Activated T-helper 1 cell treated with Interleukin-2 at 50 U/mL for 16 hours (primary cell): ENCODE data around the gene ACTA1.
"Not testable (repeated sequence)": the region's sequence is repeated elsewhere in the genome, so short reads cannot be mapped to it uniquely, and the experiment has no call there.

Experiments
- DNase-seq: peaks from one replicate; pipeline ENCODE4 v3.0.0-alpha.2; 2020; ENCODE audit warnings: low read depth

ACTA1 gene

DNA sequence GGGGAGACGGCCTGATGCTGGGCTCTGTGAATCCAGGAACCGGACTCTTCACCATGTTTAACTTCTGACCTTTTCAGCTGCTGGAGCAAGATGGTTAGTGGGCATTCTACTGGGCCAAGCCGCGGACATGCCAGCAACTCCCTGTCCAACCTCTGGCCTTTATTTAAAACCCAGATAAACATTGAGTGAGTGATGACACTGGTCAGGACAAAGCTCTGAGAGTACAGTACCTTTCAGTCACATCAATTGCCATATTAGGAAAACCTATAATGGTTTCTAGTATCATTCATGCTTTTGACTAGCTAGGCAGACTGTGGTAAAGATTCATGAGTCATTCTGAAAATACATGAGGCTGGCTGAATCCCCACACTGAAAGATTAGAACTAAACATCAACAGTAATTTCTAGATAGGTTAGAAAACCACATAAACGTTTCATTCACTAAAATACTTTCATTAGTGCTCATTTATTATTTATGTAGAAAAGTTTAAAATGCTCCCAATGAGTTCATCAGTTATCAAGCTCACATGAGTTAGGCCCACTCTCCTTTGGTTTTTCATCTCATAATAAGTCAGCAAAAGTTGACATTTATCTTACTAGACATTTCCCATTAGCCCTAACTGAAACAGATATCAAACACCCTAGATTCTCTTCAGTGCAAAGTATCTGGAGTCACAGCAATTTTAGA, 7.1 kb upstream of the ACTA1 start:
- DNase-seq: no peak

DNA sequence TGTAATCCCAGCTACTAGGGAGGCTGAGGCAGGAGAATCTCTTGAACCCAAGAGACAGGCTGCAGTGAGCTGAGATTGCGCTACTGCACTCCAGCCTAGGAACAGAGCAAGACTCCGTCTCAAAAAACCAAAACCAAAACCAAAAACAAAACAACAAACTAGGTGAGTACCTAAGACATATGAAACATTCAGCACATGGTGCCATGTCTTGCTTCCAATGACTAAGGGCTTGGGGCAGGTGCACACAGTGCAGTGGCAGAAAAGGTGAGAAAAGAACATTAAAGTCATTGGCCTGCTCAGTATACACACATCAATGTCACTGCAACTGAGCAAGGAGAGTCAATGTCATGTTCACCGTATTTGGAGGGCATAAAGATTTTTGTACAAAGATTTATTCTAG, 4.1 kb upstream of the ACTA1 start:
- no peak for DNase-seq

DNA sequence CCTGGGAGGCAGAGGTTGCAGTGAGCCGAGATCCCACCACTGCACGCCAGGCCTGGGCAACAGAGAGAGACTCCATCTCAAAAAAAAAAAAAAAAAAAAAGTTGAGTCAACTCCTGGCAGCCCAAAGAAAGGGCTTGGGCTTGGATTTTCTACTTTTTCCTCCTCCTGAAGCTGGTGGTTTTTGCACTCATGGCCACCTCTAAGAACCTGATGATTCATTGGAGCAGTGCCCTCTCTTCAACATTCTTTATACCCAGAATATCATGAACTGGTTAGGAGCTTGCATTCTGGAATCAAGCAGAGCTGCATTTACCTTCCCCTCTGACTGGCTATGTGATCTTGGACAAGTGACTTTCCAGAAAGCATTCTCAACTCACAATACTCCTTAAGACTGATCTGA, 3.5 kb upstream of the ACTA1 start:
- no peak for DNase-seq

DNA sequence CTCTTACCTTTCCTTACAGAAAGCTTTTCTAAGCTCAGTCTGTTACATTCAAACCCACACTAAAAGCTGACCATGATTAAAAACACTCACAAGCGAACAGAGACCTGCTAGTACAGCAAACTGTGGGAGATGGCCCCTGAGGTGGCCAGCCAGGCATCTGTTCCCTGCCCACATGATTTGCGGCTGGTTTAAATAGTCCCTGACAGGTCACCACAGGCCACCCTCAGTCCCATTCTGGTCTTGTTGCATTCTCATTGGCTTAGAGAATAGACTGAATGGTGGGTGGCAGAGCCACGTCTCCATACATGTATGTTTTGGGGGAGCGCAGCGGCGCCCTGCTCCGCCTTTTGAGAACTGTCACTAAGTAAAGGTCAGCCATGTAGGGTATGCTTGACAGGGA, 2.3 kb upstream of the ACTA1 start:
- no peak for DNase-seq

DNA sequence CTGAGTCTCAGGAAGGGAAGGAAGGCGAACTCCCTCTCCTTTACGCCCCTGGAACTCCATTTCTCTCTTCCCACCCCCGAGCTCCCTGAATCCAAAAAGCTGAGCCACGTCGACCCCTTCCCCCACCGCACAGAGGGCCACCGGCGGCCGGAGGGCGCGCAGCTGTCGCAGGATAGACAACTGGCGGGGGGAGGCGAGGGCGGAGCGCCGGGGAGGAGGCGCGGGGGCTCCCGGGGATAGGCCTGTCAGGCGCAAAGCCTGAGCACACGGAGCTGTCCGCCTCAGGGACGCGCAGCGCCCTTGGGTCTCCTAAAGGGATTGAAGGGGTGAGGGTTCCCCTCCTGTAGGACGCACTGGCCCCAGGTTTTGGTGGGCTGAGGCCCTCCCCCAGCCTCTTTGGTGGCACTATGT, 752 bp upstream of the ACTA1 start:
- DNase-seq: no peak

DNA sequence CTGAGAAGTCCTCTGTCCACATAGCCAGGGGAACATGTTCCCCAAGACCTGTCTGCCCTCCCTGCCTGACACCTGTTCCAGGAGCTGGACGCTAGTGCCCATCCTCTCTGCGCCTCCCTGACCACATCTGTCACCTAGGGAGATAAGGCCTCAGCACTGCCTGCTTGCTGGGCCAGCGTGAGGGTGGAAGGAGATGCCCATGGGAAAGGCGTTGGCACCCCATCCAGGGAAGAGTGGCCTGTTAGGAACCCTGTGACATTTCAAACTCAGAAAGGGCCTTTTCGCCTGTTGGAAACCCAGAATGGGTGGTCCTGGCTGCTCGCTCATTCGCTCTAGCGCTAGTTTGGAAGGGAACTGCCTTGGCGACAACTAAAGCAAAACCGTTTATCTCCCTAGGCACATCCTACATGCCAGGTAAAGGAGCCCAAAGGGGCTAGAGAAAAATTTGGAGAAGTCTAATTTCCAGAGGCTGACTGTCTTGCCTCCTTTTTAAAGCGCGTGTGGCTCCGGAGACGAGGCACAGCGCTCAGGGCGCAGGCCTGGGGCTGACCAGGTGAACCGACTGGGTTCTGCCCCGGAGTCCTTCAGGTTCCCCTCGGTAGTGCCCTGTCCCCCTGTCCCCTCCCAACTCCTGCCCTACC, 410 bp downstream of the ACTA1 start:
- DNase-seq: no peak

DNA sequence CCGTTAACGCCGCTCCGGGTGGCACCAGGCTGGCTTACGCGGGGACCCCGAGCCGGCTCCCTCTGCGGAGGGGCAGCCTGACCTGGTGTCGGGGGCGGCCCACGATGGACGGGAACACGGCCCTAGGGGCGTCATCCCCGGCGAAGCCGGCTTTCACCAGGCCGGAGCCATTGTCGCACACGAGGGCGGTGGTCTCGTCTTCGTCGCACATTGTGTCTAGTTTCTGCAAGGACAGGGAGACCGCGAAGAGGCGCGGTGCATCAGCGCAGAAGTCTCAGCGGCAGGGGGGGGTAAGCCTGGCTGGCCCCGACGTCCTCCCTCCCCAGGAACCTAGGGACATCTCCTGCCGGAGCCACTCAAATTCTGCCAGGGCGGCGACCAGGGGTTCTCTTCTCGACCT, 989 bp downstream of the ACTA1 start:
- no peak for DNase-seq

DNA sequence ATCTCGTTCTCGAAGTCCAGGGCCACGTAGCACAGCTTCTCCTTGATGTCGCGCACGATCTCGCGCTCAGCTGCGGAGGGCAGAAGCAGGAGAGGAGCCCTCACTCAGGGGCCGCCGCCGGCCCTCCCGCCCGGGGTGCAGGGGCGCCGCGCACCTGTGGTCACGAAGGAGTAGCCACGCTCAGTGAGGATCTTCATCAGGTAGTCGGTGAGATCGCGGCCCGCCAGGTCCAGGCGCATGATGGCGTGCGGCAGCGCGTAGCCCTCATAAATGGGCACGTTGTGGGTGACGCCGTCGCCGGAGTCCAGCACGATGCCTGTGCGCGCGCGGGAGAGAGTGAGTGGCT, 1.8 kb downstream of the ACTA1 start:
- DNase-seq: no peak

DNA sequence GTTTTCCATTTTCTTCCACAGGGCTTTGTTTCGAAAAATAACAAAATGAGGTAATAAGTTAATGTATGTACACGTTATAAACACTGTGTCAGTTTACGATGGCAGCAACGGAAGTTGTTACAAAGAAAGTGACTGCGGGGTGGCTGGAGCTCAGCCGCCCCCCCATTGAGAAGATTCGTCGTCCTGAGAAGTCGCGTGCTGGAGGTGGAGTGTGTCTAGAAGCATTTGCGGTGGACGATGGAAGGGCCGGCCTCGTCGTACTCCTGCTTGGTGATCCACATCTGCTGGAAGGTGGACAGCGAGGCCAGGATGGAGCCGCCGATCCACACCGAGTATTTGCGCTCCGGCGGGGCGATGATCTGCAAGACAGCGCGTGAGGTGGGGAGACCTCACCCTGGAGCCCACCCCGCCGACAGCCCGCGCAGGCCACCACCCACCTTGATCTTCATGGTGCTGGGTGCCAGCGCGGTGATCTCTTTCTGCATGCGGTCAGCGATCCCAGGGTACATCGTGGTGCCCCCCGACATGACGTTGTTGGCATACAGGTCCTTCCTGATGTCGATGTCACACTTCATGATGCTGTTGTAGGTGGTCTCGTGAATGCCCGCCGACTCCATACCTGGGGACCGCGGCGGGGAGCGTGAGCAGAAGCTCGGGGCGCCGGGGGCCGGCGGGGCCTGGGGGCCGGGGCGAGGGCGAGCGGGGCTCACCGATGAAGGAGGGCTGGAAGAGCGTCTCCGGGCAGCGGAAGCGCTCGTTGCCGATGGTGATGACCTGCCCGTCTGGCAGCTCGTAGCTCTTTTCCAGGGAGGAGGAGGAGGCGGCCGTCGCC, 2.4 kb downstream of the ACTA1 start:
- DNase-seq: no peak

DNA sequence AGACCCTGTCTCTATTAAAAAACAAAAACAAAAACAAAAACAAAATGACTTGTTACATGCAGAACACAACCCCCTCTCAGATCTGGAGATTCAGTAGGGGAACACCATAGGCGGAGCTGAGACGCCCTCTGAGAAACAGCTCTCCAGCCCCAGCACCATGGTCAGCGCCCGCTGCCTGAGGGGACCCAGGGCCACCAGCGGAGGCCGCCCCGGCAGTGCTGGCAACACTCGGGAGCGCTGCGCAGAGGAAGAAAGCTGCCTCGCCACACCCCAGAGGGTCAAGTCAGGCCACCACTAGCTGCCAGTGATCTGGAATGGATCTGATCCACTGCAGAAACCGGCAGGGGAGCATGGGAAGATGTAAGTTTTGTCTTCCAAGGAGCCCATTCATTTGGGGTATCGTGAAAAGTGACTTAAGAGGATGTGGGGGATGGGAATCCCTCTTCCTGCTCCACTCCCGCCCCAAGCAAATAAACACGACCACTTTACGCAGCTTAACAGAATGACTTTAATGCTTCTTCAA, 3.1 kb downstream of the ACTA1 start:
- DNase-seq: no peak

DNA sequence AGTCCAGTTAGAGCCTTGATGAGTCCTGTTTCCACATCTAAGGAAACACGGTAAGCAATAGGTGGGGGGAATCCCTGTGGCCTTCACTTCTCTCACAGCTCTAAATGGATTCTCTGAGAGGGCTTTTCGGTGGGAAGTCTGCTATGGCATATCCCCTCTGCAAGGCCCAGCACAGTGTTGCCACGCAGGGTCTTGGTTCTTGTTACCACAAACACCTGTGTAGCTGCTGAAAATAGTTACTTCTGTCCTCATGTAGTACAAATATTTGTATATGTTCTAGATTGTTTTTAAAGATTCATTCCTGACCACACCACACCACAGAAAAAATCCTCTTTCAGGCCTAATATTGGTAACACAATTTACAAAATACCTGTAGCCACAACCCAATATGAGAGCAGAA, 5.6 kb downstream of the ACTA1 start:
- no peak for DNase-seq

DNA sequence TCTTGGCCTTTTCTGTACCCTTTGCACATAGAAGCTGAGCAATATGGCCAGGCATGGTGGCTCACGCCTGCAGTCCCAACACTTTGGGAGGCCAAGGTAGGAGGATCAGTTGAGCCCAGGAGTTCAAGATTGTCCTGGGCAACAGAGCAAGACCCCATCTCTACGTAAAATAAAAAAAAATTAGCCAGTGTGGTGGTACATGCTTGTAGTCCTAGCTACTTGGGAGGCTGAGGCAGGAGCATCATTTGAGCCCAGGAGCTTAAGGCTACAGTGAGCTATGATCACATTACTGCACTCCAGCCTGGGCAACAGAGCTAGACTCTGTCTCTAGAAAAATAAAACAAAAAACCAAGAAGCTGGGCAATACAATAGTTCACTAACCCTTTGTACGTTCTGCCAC, 6.3 kb downstream of the ACTA1 start:
- DNase-seq: no peak

DNA sequence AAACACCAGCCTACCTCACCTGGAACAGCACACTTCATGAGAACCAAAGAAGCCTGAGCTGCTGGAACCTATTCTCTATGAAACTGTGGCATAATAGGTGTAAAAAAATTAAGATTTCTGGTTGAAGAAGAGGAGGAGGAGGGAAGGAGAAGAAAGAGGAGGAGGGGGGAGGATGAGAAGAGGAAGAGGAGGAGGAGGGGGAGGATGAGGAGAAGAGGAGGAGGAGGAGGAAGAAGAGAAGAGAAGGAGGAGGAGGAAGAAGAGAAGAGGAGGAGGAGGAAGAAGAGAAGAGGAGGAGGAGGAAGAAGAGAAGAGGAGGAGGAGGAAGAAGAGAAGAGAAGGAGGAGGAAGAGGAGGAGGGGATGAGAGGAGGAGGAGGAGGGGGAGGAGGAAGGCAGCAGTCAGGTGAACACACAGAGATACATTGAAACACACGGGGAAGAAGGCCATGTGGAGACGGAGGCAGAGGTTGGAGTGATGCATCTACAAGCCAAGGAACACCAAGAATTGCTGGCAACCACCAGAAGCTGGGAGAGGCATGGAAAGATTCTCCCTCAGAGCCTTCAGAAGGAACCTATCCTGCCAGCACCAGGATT, 8.2 kb downstream of the ACTA1 start:
- no peak for DNase-seq

DNA sequence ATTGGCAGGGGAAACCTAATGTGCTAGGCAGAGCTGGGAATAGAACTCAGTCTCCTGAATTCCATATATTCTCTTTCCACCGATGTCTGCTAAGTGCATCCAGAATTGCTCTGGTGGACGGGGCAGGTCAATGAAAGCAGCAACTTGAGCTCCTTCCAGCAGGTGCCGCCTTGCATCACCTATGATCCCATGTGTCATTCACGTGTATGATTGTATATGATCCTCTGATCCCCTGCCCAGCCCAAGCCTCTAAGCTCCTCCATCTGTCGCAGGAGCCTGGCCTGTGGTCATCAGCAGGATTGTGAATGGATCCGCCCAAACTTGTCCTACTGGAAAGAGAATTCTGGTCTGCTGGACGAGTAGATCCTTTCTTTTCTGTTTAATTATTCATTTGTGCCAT, 13.1 kb downstream of the ACTA1 start:
- no peak for DNase-seq

DNA sequence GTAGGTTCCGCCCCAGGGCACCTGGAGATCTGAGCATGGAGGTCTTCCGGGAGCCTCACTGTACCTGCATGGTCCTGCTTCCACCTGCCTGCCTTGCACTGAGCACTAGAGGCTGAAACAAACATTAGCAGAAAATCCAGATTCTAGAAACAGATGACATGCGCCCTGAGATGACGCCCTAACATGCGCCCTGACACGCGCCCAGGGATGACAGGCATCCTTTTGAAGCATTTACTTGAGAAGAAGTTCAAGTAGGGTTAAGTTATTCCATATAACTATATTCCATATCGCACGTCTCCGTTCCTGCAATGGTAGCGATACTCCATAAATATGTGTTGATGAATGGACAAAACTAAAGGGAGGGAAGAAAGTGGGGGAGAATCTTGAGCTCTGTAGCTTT, 13.7 kb downstream of the ACTA1 start:
- DNase-seq: no peak

DNA sequence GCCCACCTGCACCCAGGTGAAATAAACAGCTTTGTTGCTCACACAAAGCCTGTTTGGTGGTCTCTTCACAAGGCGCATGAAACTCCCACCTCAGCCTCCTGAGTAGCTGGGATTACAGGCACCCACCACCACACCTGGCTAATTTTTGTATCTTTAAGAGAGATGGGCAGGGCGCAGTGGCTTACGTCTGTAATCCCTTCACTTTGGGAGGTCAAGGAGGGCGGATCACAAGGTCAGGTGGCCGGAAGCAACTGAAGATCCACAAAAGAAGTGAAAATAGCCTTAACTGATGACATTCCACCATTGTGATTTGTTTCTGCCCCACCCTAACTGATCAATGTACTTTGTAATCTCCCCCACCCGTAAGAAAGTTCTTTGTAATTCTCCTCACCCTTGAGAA, 15.3 kb downstream of the ACTA1 start:
- DNase-seq: not testable (repeated sequence)

DNA sequence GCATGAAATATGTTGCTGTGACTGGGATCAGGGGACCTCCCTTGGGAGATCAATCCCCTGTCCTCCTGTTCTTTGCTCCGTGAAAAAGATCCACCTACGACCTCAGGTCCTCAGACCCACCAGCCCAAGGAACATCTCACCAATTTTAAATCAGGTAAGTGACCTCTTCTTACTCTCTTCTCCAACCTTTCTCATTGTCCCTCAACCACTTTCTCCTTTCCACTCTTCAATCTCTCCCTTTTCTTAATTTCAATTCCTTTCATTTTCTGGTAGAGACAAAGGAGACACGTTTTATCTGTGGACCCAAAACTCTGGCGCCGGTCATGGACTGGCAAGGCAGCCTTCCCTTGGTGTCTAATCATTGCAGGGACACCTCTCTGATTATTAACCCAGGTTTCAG, 21.1 kb downstream of the ACTA1 start:
- not testable (repeated sequence) for DNase-seq

DNA sequence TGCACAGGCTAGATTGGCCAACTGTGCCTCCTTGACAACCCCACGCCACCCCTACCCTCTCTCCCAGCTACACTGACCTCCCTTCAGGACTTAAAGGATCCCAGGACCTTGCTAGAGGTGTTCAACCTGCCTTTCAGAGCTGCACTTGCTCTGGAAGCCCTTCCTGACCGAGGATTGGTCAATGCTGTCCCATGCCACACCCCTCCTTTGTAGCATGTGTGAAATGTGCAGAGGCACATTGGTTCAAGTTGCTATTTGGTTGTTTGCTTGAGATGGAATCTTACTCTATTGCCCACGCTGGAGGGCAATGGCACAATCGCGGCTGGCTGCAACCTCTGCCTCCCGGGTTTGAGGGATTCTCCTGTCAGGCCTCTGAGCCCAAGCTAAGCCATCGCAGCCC, 21.8 kb downstream of the ACTA1 start:
- DNase-seq: no peak

DNA sequence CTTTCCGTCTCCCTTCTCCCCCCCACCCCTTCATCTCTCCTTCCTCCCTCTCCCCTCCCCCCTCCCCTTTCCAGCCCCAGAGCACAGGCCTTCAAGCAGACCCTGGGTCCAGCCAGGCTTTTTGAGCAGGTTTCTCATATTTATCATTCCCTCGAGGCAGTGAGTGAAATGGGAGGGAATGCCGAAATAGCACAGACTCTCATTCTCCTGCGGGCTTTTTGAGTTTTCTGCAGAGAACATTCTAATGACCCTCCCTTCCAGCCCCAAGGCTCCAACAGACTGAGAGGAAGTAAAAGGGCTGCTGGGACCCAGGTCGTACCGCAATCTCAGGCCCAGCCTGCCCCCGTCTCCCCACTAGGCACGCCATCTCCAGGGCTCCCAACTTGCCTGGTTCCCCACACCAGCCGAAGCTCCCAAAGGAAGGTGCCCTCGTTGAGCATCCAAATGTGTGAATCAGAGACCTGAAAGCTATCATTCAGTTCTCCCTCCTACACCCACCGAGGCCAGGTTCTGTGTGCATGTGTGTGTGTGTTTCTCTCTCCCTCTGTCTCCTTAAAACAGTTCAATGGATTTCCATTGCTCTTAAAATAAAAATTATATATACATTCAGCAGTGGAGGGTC, 22.3 kb downstream of the ACTA1 start:
- DNase-seq: no peak

DNA sequence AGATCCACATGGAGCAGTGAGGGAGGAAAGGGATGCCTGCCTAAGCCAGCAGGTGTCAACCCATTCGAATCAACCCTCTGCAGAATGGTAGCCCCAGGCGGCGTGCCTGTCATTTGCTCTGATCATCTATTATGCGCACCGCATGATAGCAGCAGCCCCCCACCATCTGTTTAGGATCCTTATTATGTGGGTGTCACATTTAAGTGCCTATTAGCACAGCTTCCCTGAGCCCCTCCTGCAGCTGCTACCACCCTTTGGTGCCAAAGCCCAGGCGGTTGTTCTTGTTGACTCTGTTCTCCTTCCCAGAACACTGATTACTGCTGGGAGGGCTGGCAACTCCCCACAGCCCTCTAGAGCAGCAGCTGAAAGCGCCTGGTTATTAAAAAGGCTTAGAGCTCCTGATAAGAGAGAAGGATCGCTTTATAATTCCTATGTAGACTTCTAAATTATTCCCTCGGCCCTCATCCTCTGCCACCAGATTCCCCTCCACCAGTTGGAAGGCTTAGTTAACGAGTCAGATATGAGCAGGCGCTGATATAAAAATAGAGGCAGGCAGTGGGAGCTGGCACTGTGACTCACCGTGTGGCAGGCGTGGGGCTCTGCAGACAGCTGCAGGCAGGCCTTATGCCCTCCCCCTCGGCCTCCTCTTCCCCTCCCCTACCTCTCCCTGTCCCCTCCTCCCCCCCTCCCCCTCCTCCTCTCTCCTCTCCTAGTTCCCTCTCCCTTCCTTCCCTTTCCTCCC, 23.0 kb downstream of the ACTA1 start:
- no peak for DNase-seq

DNA sequence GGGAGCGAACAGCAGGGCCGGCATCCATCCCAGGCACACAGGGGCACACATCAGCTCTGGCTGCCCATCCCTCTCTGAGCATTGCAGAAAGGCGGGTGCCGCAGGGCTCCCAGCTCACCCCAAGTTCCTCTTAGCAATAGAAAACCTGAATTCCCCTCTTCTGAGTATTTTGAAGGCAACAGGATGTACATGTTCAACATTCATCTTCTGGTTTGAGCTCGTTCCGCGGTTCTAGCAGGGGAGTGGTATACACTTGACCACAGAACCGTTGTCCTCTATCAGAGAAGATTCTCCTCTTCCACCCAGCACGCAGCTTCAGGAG, 23.6 kb downstream of the ACTA1 start:
- DNase-seq: no peak
